ENCODE data around the gene CEP95.
A peak's percentile ranks its signal among the peaks of the same experiment; 100 is the strongest.

Gene CEP95

GRCh38 chr17:64555281-64555680 is 48.5 kb downstream of the CEP95 start:
- H3K4ac ChIP-seq (ENCODE audit: low read depth in 1 of 2, low read length in 2 of 2): no peak overlapping the region
- H3K27ac ChIP-seq (ENCODE audit: low read length, poor library complexity, severe bottlenecking): no peak overlapping the region
- H4K91ac ChIP-seq (ENCODE audit: low read length): no peak overlapping the region
- peaks cover 6% of the 10 kb centered on the region for H3K79me1 ChIP-seq (replicated peaks; ENCODE audit: low read length, poor library complexity, severe bottlenecking)
- no peak overlapping the region for H2BK120ac ChIP-seq (ENCODE audit: low read depth, low read length)
- H3K4me3 ChIP-seq (ENCODE audit: insufficient read depth in 1 of 2, low read depth in 1 of 2, low read length in 2 of 2): no peak overlapping the region
- H2BK12ac ChIP-seq (ENCODE audit: low read length in 2 of 2): no peak overlapping the region
- H3K4me1 ChIP-seq (ENCODE audit: control insufficient read depth, insufficient read depth, low read depth, low read length): no peaks in the 10 kb centered on the region
- no peak overlapping the region for H2AFZ ChIP-seq (ENCODE audit: low read depth, low read length)
- no peak overlapping the region for H3K18ac ChIP-seq (ENCODE audit: low read depth in 1 of 2, low read length in 2 of 2)
- H3K36me3 ChIP-seq (ENCODE audit: control insufficient read depth in 1 of 2, insufficient read depth in 2 of 2, low read depth in 1 of 2, low read length in 2 of 2): peaks cover 23 to 98% of the 10 kb centered on the region in 2 experiments
- no peak overlapping the region for H2AK5ac ChIP-seq (ENCODE audit: low read length, severe bottlenecking)
- 97% methylated on average over 2 of the region's 4 CpGs for WGBS
- peak overlapping the region; percentile 13 for H3K9ac ChIP-seq (ENCODE audit: low read length)
- no peak overlapping the region for H3K4me2 ChIP-seq (ENCODE audit: low read length, poor library complexity, severe bottlenecking)
- H2BK15ac ChIP-seq (ENCODE audit: low read depth, poor library complexity, severe bottlenecking): no peak overlapping the region
- DNase-seq: no peak
- no peaks in the 10 kb centered on the region for H3K27me3 ChIP-seq (ENCODE audit: control insufficient read depth in 1 of 2, insufficient read depth in 1 of 2, low read length in 2 of 2)
- no peak overlapping the region for H3K23ac ChIP-seq (ENCODE audit: low read length in 2 of 2)
- no peak overlapping the region for H3K14ac ChIP-seq (ENCODE audit: low read length in 2 of 2)
- H4K8ac ChIP-seq (ENCODE audit: low read length): no peak overlapping the region
- no peak overlapping the region for H2BK5ac ChIP-seq (ENCODE audit: low read depth, low read length, poor library complexity, severe bottlenecking)
- no peaks in the 10 kb centered on the region for H3K9me3 ChIP-seq (ENCODE audit: control insufficient read depth, low read length)

GRCh38 chr17:64564098-64564497 is 57.3 kb downstream of the CEP95 start:
- Histone ChIP-seq H2AFZ (ENCODE audit: low read depth, low read length) (no peak overlapping the region), H2BK15ac (ENCODE audit: low read depth, poor library complexity, severe bottlenecking) (no peak overlapping the region), H2AK5ac (ENCODE audit: low read length, severe bottlenecking) (no peak overlapping the region), H3K27ac (ENCODE audit: low read length, poor library complexity, severe bottlenecking) (peak overlapping the region; percentile 23), H3K18ac (ENCODE audit: low read depth in 1 of 2, low read length in 2 of 2) (no peak overlapping the region), H3K4me1 (ENCODE audit: control insufficient read depth, insufficient read depth, low read depth, low read length) (peaks cover 4% of the 10 kb centered on the region), H3K4me2 (ENCODE audit: low read length, poor library complexity, severe bottlenecking) (no peak overlapping the region), H4K8ac (ENCODE audit: low read length) (no peak overlapping the region), H3K79me1 (replicated peaks; ENCODE audit: low read length, poor library complexity, severe bottlenecking) (peaks cover 5% of the 10 kb centered on the region), H3K14ac (ENCODE audit: low read length in 2 of 2) (no peak overlapping the region), H3K4ac (ENCODE audit: low read depth in 1 of 2, low read length in 2 of 2) (no peak overlapping the region), H4K91ac (ENCODE audit: low read length) (no peak overlapping the region), H3K9me3 (ENCODE audit: control insufficient read depth, low read length) (no peaks in the 10 kb centered on the region), H3K9ac (ENCODE audit: low read length) (no peak overlapping the region), H2BK5ac (ENCODE audit: low read depth, low read length, poor library complexity, severe bottlenecking) (no peak overlapping the region), H3K36me3 (ENCODE audit: control insufficient read depth in 1 of 2, insufficient read depth in 2 of 2, low read depth in 1 of 2, low read length in 2 of 2) (peaks cover 37 to 73% of the 10 kb centered on the region in 2 experiments), H2BK12ac (ENCODE audit: low read length in 2 of 2) (no peak overlapping the region), H3K27me3 (ENCODE audit: control insufficient read depth in 1 of 2, insufficient read depth in 1 of 2, low read length in 2 of 2) (no peaks in the 10 kb centered on the region), H3K4me3 (ENCODE audit: insufficient read depth in 1 of 2, low read depth in 1 of 2, low read length in 2 of 2) (no peak overlapping the region), H3K23ac (ENCODE audit: low read length in 2 of 2) (no peak overlapping the region), H2BK120ac (ENCODE audit: low read depth, low read length) (no peak overlapping the region)
- no CpG with 5 or more reads among the region's 1 CpG for WGBS
- no peak for DNase-seq

- Histone ChIP-seq H2BK5ac (ENCODE audit: low read depth, low read length, poor library complexity, severe bottlenecking) (no peak overlapping the region), H2BK120ac (ENCODE audit: low read depth, low read length) (no peak overlapping the region), H3K18ac (ENCODE audit: low read depth in 1 of 2, low read length in 2 of 2) (no peak overlapping the region), H3K27me3 (ENCODE audit: control insufficient read depth in 1 of 2, insufficient read depth in 1 of 2, low read length in 2 of 2) (no peaks in the 10 kb centered on the region), H3K4me1 (ENCODE audit: control insufficient read depth, insufficient read depth, low read depth, low read length) (peaks cover 4% of the 10 kb centered on the region), H3K4me3 (ENCODE audit: insufficient read depth in 1 of 2, low read depth in 1 of 2, low read length in 2 of 2) (no peak overlapping the region), H4K91ac (ENCODE audit: low read length) (no peak overlapping the region), H3K9ac (ENCODE audit: low read length) (peak overlapping the region; percentile 57), H3K4ac (ENCODE audit: low read depth in 1 of 2, low read length in 2 of 2) (no peak overlapping the region), H2AK5ac (ENCODE audit: low read length, severe bottlenecking) (no peak overlapping the region), H3K36me3 (ENCODE audit: control insufficient read depth in 1 of 2, insufficient read depth in 2 of 2, low read depth in 1 of 2, low read length in 2 of 2) (peaks cover 31 to 73% of the 10 kb centered on the region in 2 experiments), H3K9me3 (ENCODE audit: control insufficient read depth, low read length) (no peaks in the 10 kb centered on the region), H3K79me1 (replicated peaks; ENCODE audit: low read length, poor library complexity, severe bottlenecking) (peaks cover 5% of the 10 kb centered on the region), H2BK15ac (ENCODE audit: low read depth, poor library complexity, severe bottlenecking) (no peak overlapping the region), H2AFZ (ENCODE audit: low read depth, low read length) (no peak overlapping the region), H3K14ac (ENCODE audit: low read length in 2 of 2) (no peak overlapping the region), H4K8ac (ENCODE audit: low read length) (no peak overlapping the region), H3K27ac (ENCODE audit: low read length, poor library complexity, severe bottlenecking) (peak overlapping the region; percentile 56), H3K23ac (ENCODE audit: low read length in 2 of 2) (no peak overlapping the region), H2BK12ac (ENCODE audit: low read length in 2 of 2) (no peak overlapping the region), H3K4me2 (ENCODE audit: low read length, poor library complexity, severe bottlenecking) (no peak overlapping the region)
- peak; percentile 37 for DNase-seq
Observed at GRCh38 chr17:64565563-64565962, 58.8 kb downstream of the CEP95 start.

GRCh38 chr17:64571746-64572145 is 65.0 kb downstream of the CEP95 start:
- no peak overlapping the region for H3K4me2 ChIP-seq (ENCODE audit: low read length, poor library complexity, severe bottlenecking)
- no peak overlapping the region for H3K27ac ChIP-seq (ENCODE audit: low read length, poor library complexity, severe bottlenecking)
- H3K36me3 ChIP-seq (ENCODE audit: control insufficient read depth in 1 of 2, insufficient read depth in 2 of 2, low read depth in 1 of 2, low read length in 2 of 2): peaks cover 38 to 75% of the 10 kb centered on the region in 2 experiments
- H3K79me1 ChIP-seq (replicated peaks; ENCODE audit: low read length, poor library complexity, severe bottlenecking): peaks cover 9% of the 10 kb centered on the region
- no peak overlapping the region for H2BK120ac ChIP-seq (ENCODE audit: low read depth, low read length)
- no peak overlapping the region for H2BK15ac ChIP-seq (ENCODE audit: low read depth, poor library complexity, severe bottlenecking)
- H3K4me3 ChIP-seq (ENCODE audit: insufficient read depth in 1 of 2, low read depth in 1 of 2, low read length in 2 of 2): no peak overlapping the region
- H3K9ac ChIP-seq (ENCODE audit: low read length): peak overlapping the region; percentile 82
- no peak overlapping the region for H2AFZ ChIP-seq (ENCODE audit: low read depth, low read length)
- no peak overlapping the region for H2AK5ac ChIP-seq (ENCODE audit: low read length, severe bottlenecking)
- H3K23ac ChIP-seq (ENCODE audit: low read length in 2 of 2): no peak overlapping the region
- no peak overlapping the region for H3K4ac ChIP-seq (ENCODE audit: low read depth in 1 of 2, low read length in 2 of 2)
- no peak overlapping the region for H4K91ac ChIP-seq (ENCODE audit: low read length)
- H3K14ac ChIP-seq (ENCODE audit: low read length in 2 of 2): no peak overlapping the region
- no peak overlapping the region for H2BK5ac ChIP-seq (ENCODE audit: low read depth, low read length, poor library complexity, severe bottlenecking)
- DNase-seq: no peak
- no peaks in the 10 kb centered on the region for H3K27me3 ChIP-seq (ENCODE audit: control insufficient read depth in 1 of 2, insufficient read depth in 1 of 2, low read length in 2 of 2)
- no peaks in the 10 kb centered on the region for H3K9me3 ChIP-seq (ENCODE audit: control insufficient read depth, low read length)
- no peak overlapping the region for H4K8ac ChIP-seq (ENCODE audit: low read length)
- H3K18ac ChIP-seq (ENCODE audit: low read depth in 1 of 2, low read length in 2 of 2): no peak overlapping the region
- H3K4me1 ChIP-seq (ENCODE audit: control insufficient read depth, insufficient read depth, low read depth, low read length): peaks cover 4% of the 10 kb centered on the region
- WGBS: 95% methylated on average over 5 of the region's 6 CpGs
- no peak overlapping the region for H2BK12ac ChIP-seq (ENCODE audit: low read length in 2 of 2)

Data from mesenchymal stem cell (in vitro differentiated cells and primary cell).